NB4 (cell line): Measurements from ENCODE around the gene GJC3.
"Not testable (repeated sequence)": the region's sequence is repeated elsewhere in the genome, so short reads cannot be mapped to it uniquely, and the experiment has no call there.

Experiments used
- DNase-seq: peaks from one replicate; pipeline ENCODE4 v3.0.0; 2010; ENCODE audit warnings: low read depth
- H3K4me3 ChIP-seq: one replicate; pipeline ENCODE4 v1.5.1; 2011; ENCODE audit warnings: mild to moderate bottlenecking, low read depth, low read length, moderate library complexity
- CTCF ChIP-seq: IDR thresholded peaks from one replicate; pipeline ENCODE4 v1.5.1; 2012; ENCODE audit warnings: low read depth, low read length
- MAX ChIP-seq: IDR thresholded peaks from 2 replicates; pipeline ENCODE4 v1.6.1; 2011; ENCODE audit warnings: low read depth, low read length
- MYC ChIP-seq: IDR thresholded peaks from 2 replicates; pipeline ENCODE4 v1.6.1; 2011; ENCODE audit warnings: low read depth, low read length
- POLR2A ChIP-seq: IDR thresholded peaks from 2 replicates; pipeline ENCODE4 v1.6.1; 2011; ENCODE audit warnings: mild to moderate bottlenecking; ENCODE audit not compliant: insufficient read length; ENCODE audit errors: extremely low read depth

The GJC3 gene

DNA sequence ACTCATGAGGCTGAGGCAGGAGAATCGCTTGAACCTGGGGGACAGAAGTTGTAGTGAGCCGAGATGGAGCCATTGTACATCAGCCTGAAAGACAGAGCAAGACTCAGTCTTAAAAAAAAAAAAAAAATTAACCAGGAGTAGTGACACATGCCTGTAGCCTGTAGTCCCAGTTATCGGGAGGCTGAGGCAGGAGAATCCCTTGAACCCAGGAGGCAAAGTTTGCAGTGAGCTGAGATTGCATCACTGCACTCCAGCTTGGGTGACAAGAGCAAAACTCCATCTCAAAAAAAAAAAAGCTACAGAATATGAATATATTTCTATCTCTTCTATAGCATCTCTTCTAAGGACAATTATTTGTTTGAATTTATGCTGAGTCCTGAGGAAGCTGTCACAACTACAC lies 39.9 kb upstream of the GJC3 start:
- TF ChIP-seq CTCF (no peak), MYC (no peak), MAX (no peak), POLR2A (no peak)
- no peak overlapping the region for H3K4me3 ChIP-seq
- DNase-seq: no peak

GRCh38 chr7:99958564-99959227 lies 29.3 kb upstream of the GJC3 start:
- no peak for TF ChIP-seq MYC
- TF ChIP-seq POLR2A: no peak
- no peak for TF ChIP-seq CTCF
- no peak for TF ChIP-seq MAX
- H3K4me3 ChIP-seq: no peak overlapping the region
- no peak for DNase-seq

- H3K4me3 ChIP-seq: no peak overlapping the region
- no peak for DNase-seq
- TF ChIP-seq CTCF (no peak), POLR2A (no peak), MAX (no peak), MYC (no peak)
Observed at GRCh38 chr7:99955247-99955646, 25.8 kb upstream of the GJC3 start.

- not testable (repeated sequence) for DNase-seq, H3K4me3 ChIP-seq
Observed at GRCh38 chr7:99954643-99955042, 25.2 kb upstream of the GJC3 start.

GRCh38 chr7:99953649-99954048 lies 24.2 kb upstream of the GJC3 start:
- TF ChIP-seq MYC (no peak), MAX (no peak), POLR2A (no peak), CTCF (no peak)
- DNase-seq: peak; percentile 70
- H3K4me3 ChIP-seq: no peak overlapping the region

DNA sequence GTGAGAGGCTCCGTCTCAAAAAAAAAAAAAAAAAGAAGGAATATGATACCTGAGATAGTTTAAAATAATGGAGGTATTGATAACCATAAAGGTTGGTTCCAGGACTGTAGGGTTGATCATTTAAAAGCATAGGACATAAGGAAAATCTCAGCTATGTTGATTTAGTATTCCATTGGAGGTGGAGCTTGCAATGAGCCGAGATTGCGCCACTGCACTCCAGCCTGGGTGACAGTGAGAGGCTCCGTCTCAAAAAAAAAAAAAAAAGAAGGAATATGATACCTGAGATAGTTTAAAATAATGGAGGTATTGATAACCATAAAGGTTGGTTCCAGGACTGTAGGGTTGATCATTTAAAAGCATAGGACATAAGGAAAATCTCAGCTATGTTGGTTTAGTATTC lies 23.2 kb upstream of the GJC3 start:
- H3K4me3 ChIP-seq, DNase-seq: not testable (repeated sequence)

DNA sequence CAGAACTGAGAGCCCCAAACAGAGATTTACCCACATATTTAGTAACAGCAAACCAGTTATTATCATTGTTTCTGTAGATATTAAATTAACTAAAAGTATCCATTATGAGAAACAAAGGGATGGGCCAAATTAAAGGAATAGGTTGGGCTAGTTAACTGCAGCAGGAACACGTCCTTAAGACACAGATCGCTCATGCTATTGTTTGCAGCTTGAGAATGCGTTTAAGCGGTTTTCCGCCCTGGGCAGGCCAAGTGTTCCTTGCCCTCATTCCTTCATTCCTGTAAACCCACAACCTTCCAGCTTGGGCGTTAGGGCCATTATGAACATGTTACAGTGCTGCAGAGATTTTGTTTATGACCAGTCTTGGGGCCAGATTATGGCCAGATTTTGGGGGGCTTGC lies 21.4 kb upstream of the GJC3 start:
- not testable (repeated sequence) for H3K4me3 ChIP-seq, DNase-seq
